B cell (primary cell): ENCODE data around the gene EHD4. TPM values are rescaled to one million over a fixed set of nuclear protein-coding genes. Genes with fewer than 3 reads are reported as not detected.
A peak's percentile ranks its signal among the peaks of the same experiment; 100 is the strongest.

Experiments used
- ATAC-seq: fragments of 200-7000 bp; cut with Tn5 transposase; one replicate; pipeline ENCODE4 v1.10.0; 2021; ENCODE audit warnings: low read depth, mild to moderate bottlenecking, moderate number of reproducible peaks, moderate library complexity
- CTCF ChIA-PET: fragments of 350-600 bp; sonication (Branson Sonifier 250); formaldehyde crosslinking; loops from one replicate; lab custom pipeline; 2021; ENCODE audit warnings: antibody characterized with exemption, inconsistent platforms; lab: Charles Lee
- POLR2A ChIA-PET: fragments of 350-600 bp; sonication (Branson Sonifier 250); formaldehyde crosslinking; loops from one replicate; lab custom pipeline; 2021; ENCODE audit warnings: antibody characterized with exemption; lab: Charles Lee
- DNase-seq: peaks from one replicate; pipeline ENCODE4 v3.0.0; 2013
- H2AFZ ChIP-seq: 2 replicates; pipeline ENCODE4 v1.6.1; 2012; ENCODE audit warnings: mild to moderate bottlenecking, low read depth, low read length; ENCODE audit not compliant: insufficient read depth, poor library complexity, severe bottlenecking
- H3K27ac ChIP-seq, 2 donors: 1 replicate in 1 of 2; 2 replicates in 1 of 2; pipeline ENCODE4 v1.5.1; 2012 to 2013; ENCODE audit warnings: low read length in 2 of 2, mild to moderate bottlenecking in 2 of 2, moderate library complexity in 1 of 2
- H3K27me3 ChIP-seq, 4 experiments: fragments of 200-600 bp in 1 of 4; sonication (generic) in 1 of 4; replicated peaks in 1 of 4; 1 replicate in 2 of 4; 2 replicates in 2 of 4; pipeline versions ENCODE4 v1.6.1 to v1.7.0; 2013 to 2016; ENCODE audit warnings: low read length in 3 of 4, mild to moderate bottlenecking in 2 of 4, mixed read lengths in 1 of 4, moderate library complexity in 1 of 4; ENCODE audit not compliant: insufficient read depth in 4 of 4, control insufficient read depth in 3 of 4; ENCODE audit errors: control extremely low read depth in 1 of 4
- H3K36me3 ChIP-seq, 2 experiments: replicated peaks in 1 of 2; 1 replicate in 1 of 2; 2 replicates in 1 of 2; pipeline versions ENCODE4 v1.6.1 to v1.7.1; 2013; ENCODE audit warnings: low read length in 1 of 2; ENCODE audit not compliant: insufficient read depth in 2 of 2, control insufficient read depth in 1 of 2; ENCODE audit errors: control extremely low read depth in 1 of 2, extremely low read depth in 1 of 2
- H3K4me1 ChIP-seq, 2 donors: fragments of 200-600 bp in 1 of 2; sonication (generic) in 1 of 2; 1 replicate in 1 of 2; 2 replicates in 1 of 2; pipeline versions ENCODE4 v1.5.1 to v1.6.1; 2013 to 2017; ENCODE audit warnings: low read length in 2 of 2; ENCODE audit not compliant: control insufficient read depth in 2 of 2, insufficient read depth in 2 of 2
- H3K4me2 ChIP-seq: replicated peaks from 2 replicates; pipeline ENCODE3; 2012; ENCODE audit warnings: mild to moderate bottlenecking, low read depth, low read length; ENCODE audit not compliant: poor library complexity, severe bottlenecking
- H3K4me3 ChIP-seq, 5 experiments: fragments of 200-600 bp in 1 of 5; sonication (generic) in 1 of 5; 1 replicate in 3 of 5; 2 replicates in 2 of 5; pipeline versions ENCODE4 v1.5.1 to v1.7.0; 2011 to 2016; ENCODE audit warnings: low read length in 4 of 5, mild to moderate bottlenecking in 4 of 5, low read depth in 2 of 5, control low read depth in 1 of 5, moderate library complexity in 1 of 5; ENCODE audit not compliant: insufficient read depth in 1 of 5; ENCODE audit errors: control extremely low read depth in 1 of 5, extremely low read depth in 1 of 5
- H3K79me2 ChIP-seq: fragments of 200-600 bp; sonication (generic); one replicate; pipeline ENCODE4 v1.6.0; 2016; ENCODE audit warnings: low read length; ENCODE audit not compliant: control insufficient read depth, insufficient read depth
- H3K9ac ChIP-seq: fragments of 200-600 bp; sonication (generic); 2 replicates; pipeline ENCODE4 v1.6.1; 2017; ENCODE audit warnings: mild to moderate bottlenecking, low read length, moderate library complexity
- H3K9me3 ChIP-seq, 3 donors: one replicate each; pipeline versions ENCODE4 v1.6.1 to v1.7.1; 2013; ENCODE audit warnings: low read length in 2 of 3; ENCODE audit not compliant: control insufficient read depth in 2 of 3, insufficient read depth in 1 of 3; ENCODE audit errors: control extremely low read depth in 1 of 3
- H4K20me1 ChIP-seq: 2 replicates; pipeline ENCODE4 v1.6.0; 2012; ENCODE audit warnings: mild to moderate bottlenecking, low read length; ENCODE audit not compliant: insufficient read depth, control insufficient read depth, poor library complexity, severe bottlenecking
- H3K27ac Mint-ChIP-seq: one replicate; pipeline ENCODE4 v1.8.0; 2021; ENCODE audit warnings: mixed read lengths
- H3K27me3 Mint-ChIP-seq: one replicate; pipeline ENCODE4 v1.8.0; 2021; ENCODE audit warnings: mixed read lengths
- H3K4me1 Mint-ChIP-seq: one replicate; pipeline ENCODE4 v1.8.0; 2021; ENCODE audit warnings: mixed read lengths
- H3K4me3 Mint-ChIP-seq: one replicate; pipeline ENCODE4 v1.8.0; 2021; ENCODE audit warnings: mixed read lengths
- H3K9me3 Mint-ChIP-seq: one replicate; pipeline ENCODE4 v1.8.0; 2022; ENCODE audit warnings: mixed read lengths; ENCODE audit not compliant: insufficient read depth
- CTCF ChIP-seq: fragments of 200-600 bp; IDR thresholded peaks from one replicate; pipeline ENCODE4 v1.8.0; 2022; ENCODE audit warnings: antibody characterized with exemption, mild to moderate bottlenecking
- EZH2 ChIP-seq: IDR thresholded peaks from 2 replicates; pipeline ENCODE4 v1.6.1; 2012; ENCODE audit warnings: borderline replicate concordance, low read depth, mild to moderate bottlenecking, moderate library complexity, low read length; ENCODE audit not compliant: insufficient read depth, poor library complexity, severe bottlenecking
- WGBS: methylation state at CpG from one replicate; pipeline ENCODE4 v1.1.5; 2013; ENCODE audit warnings: missing lambda C conversion rate; ENCODE audit not compliant: insufficient coverage; 5-methylcytosine and 5-hydroxymethylcytosine counted together
- intact Hi-C: fragments of 100-400 bp; cut with micrococcal nuclease; formaldehyde crosslinking; loops from one replicate; pipeline ENCODE4 v1.10.0; 2022
- polyA plus RNA-seq: library from polyadenylated mRNA; depleted of rRNA; stranded (reverse); fragments of >200 nt; gene quantifications from 2 replicates; pipeline ENCODE4 v1.2.3, GENCODE V29; 2012
- total RNA-seq, 2 donors: library from RNA; stranded (reverse); fragments of 120-200 nt in 1 of 2; gene quantifications; 1 replicate in 1 of 2; 2 replicates in 1 of 2; pipeline versions ENCODE4 v1.2.3 to v1.2.4, GENCODE V29; 2013 to 2022

Gene EHD4
- total and polyA plus RNA-seq, 2 donors (not counting 1 experiment from before 2014, with no cell fraction given): 3.1 to 12.7 TPM

DNA sequence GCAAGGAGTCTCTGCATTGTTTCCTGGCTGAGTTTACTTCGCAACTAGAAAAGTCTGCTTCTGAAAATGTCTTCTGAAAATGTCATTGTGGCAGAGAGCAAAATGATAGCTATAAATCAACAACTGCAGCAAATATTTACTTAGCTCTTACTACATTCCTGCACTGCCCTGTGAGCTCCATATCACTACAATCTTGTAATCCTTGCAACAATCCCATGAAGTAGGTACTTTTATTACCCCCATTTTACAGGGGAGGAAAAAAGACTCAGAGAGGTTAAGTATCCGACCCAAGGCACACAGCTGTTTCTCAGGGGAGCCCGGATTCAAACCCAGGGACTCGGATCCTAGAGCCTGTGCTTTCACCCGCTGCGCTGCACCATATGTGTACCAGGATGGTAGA lies 44.3 kb downstream of the EHD4 start:
- ChIA-PET POLR2A (no interaction called here), CTCF (interaction anchor here (0.5 to 2.3 kb wide), 3 partner anchors 24 to 848 kb away, joined by 3 to 14 read pairs (median 3); partner anchors contain the start of gene EHD4)
- no peak for TF ChIP-seq EZH2
- no peak for TF ChIP-seq CTCF
- H3K9ac ChIP-seq: no peak overlapping the region
- Mint-ChIP-seq H3K4me1 (peaks cover 68% of the 10 kb centered on the region), H3K4me3 (peak overlapping the region; percentile 67), H3K9me3 (no peaks in the 10 kb centered on the region), H3K27me3 (no peaks in the 10 kb centered on the region), H3K27ac (peak overlapping the region; percentile 88)
- no peak overlapping the region for H3K4me3 ChIP-seq
- peak overlapping the region; percentile 24 for H2AFZ ChIP-seq
- intact Hi-C loops: no loop called here
- ATAC-seq (no peak), DNase-seq (no peak)
- peak overlapping the region; percentile 79 to 89 for H3K27ac ChIP-seq
- H4K20me1 ChIP-seq: no peaks in the 10 kb centered on the region
- no peaks in the 10 kb centered on the region for H3K9me3 ChIP-seq
- peak overlapping the region; percentile 61 for H3K4me2 ChIP-seq
- peaks cover 14% of the 10 kb centered on the region for H3K79me2 ChIP-seq
- peaks cover 63 to 72% of the 10 kb centered on the region in 2 donors for H3K4me1 ChIP-seq
- H3K36me3 ChIP-seq: no peaks in the 10 kb centered on the region
- WGBS: no CpG with 5 or more reads among the region's 6 CpGs
- no peaks in the 10 kb centered on the region for H3K27me3 ChIP-seq

- Histone ChIP-seq H3K9me3 (peaks cover 0 to under 1% (median under 1%) of the 10 kb centered on the region in 3 donors), H3K4me2 (peak overlapping the region; percentile 61), H3K4me3 (no peak overlapping the region), H3K9ac (no peak overlapping the region), H3K27me3 (no peaks in the 10 kb centered on the region), H3K79me2 (peaks cover 10% of the 10 kb centered on the region), H4K20me1 (no peaks in the 10 kb centered on the region), H3K27ac (peak overlapping the region; percentile 36 to 89), H3K36me3 (no peaks in the 10 kb centered on the region), H2AFZ (peak overlapping the region; percentile 24), H3K4me1 (peaks cover 67 to 73% of the 10 kb centered on the region in 2 donors)
- intact Hi-C loops: no loop called here
- peak overlapping the region; percentile 67 for H3K4me3 Mint-ChIP-seq
- no peaks in the 10 kb centered on the region for H3K27me3 Mint-ChIP-seq
- TF ChIP-seq EZH2: no peak
- H3K27ac Mint-ChIP-seq: peak overlapping the region; percentile 88
- ChIA-PET POLR2A (no interaction called here), CTCF (interaction anchor here (0.9 kb wide), 1 partner anchor 45 kb away, joined by 3 read pairs; the partner anchor contains the start of gene EHD4)
- WGBS: 29% methylated on average over 1 of the region's 3 CpGs
- ATAC-seq: no peak
- peak; percentile 49 for DNase-seq
- peaks cover 73% of the 10 kb centered on the region for H3K4me1 Mint-ChIP-seq
- peaks cover 2% of the 10 kb centered on the region for H3K9me3 Mint-ChIP-seq
These were observed 44.8 kb downstream of the EHD4 start for GRCh38 chr15:41927536-41927935.
